Epithelial cell of esophagus (primary cell): Measurements from ENCODE around the gene FGFR2.

ENCODE experiments used
- DNase-seq: peaks from one replicate; pipeline ENCODE4 v3.0.0; 2010; ENCODE audit warnings: low read depth
- H3K4me3 ChIP-seq: 2 replicates; pipeline ENCODE4 v1.5.1; 2011; ENCODE audit warnings: mild to moderate bottlenecking, low read length, control low read depth
- TF ChIP-seq, protein P1 (sequence below): IDR thresholded peaks from 2 replicates; pipeline ENCODE4 v1.5.1; 2011; ENCODE audit warnings: low read depth, mild to moderate bottlenecking, low read length, control low read depth, inconsistent platforms; ENCODE audit not compliant: insufficient read depth; ENCODE audit errors: missing control alignments

FGFR2 gene

GRCh38 chr10:121484401-121484800, 113.8 kb downstream of the FGFR2 start:
- TF ChIP-seq, protein P1, sequence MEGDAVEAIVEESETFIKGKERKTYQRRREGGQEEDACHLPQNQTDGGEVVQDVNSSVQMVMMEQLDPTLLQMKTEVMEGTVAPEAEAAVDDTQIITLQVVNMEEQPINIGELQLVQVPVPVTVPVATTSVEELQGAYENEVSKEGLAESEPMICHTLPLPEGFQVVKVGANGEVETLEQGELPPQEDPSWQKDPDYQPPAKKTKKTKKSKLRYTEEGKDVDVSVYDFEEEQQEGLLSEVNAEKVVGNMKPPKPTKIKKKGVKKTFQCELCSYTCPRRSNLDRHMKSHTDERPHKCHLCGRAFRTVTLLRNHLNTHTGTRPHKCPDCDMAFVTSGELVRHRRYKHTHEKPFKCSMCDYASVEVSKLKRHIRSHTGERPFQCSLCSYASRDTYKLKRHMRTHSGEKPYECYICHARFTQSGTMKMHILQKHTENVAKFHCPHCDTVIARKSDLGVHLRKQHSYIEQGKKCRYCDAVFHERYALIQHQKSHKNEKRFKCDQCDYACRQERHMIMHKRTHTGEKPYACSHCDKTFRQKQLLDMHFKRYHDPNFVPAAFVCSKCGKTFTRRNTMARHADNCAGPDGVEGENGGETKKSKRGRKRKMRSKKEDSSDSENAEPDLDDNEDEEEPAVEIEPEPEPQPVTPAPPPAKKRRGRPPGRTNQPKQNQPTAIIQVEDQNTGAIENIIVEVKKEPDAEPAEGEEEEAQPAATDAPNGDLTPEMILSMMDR: no peak
- DNase-seq: no peak
- no peak overlapping the region for H3K4me3 ChIP-seq

DNA sequence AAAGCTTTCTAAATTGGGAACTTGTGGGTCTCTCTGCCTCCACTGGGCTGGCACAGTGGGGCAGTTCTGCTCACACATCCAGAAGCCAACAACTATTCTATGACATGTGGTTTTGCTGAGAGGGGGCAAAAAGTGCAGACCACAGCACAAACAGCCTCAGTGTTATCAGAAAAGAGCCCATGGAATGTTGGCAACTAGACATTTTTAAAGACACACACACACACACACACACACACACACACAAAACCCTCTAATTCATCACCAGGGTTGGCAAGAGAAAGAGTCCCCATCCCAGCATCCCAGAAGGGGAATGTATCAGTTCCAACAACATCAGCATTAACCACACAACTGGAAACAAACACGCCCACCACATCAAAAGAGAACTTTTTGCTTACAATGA, 117.1 kb downstream of the FGFR2 start:
- H3K4me3 ChIP-seq: no peak overlapping the region
- DNase-seq: no peak
- TF ChIP-seq, protein P1: no peak

DNA sequence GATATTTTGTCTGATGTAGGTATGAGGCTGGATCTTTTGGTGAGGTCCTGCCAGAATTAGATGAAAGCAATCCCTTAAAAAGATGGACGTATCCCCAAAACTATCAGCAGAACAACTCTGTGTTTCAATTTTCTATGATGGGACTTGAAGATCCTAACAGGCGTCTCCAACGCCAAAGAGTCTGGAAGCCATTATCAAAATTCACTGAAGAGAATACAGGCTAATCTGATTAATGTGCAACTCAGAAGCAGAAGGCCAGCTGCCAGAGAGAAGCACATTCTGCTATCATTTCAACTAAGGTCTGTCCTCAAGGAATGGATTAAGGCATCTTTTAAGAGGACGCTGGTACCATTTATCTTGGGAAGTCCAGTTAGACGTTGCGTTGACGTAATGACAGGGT, 119.7 kb downstream of the FGFR2 start:
- TF ChIP-seq, protein P1: no peak
- H3K4me3 ChIP-seq: no peak overlapping the region
- no peak for DNase-seq

GRCh38 chr10:121469797-121470606, 128.2 kb downstream of the FGFR2 start:
- no peak overlapping the region for H3K4me3 ChIP-seq
- DNase-seq: no peak
- TF ChIP-seq, protein P1: no peak

- TF ChIP-seq, protein P1: no peak
- no peak for DNase-seq
- no peak overlapping the region for H3K4me3 ChIP-seq
Observed at GRCh38 chr10:121468726-121469125, 129.5 kb downstream of the FGFR2 start.

GRCh38 chr10:121466424-121466823, 131.8 kb downstream of the FGFR2 start:
- H3K4me3 ChIP-seq: no peak overlapping the region
- no peak for DNase-seq
- TF ChIP-seq, protein P1: no peak

DNA sequence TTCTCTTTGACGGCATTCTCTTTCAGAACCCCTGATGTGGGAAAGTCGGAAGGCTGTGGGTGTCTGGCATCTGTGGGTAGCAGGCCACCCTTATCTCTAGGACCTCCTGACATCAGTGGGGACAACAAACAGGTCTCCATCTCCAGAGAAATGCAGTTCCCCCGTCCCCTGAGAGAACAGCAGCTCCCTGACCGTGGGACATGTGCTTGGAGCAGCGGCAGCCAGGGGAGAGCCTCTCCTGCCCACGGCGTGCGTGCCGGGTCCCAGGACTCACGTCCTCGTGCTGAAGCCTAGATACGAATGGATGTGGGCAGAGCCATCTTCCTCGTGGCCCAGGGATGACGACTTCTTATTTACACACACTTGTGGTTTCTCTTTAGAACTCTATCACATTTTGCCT, 133.0 kb downstream of the FGFR2 start:
- DNase-seq: no peak
- no peak overlapping the region for H3K4me3 ChIP-seq
- TF ChIP-seq, protein P1: no peak
